MM.1S (cell line): Measurements from ENCODE around the gene BCL10.

Experiments
- EZH2 ChIP-seq: fragments of 300-600 bp; sonication (generic); optimal IDR thresholded peaks from 2 replicates; pipeline ENCODE3; 2017; ENCODE audit warnings: low read depth, mild to moderate bottlenecking, antibody characterized with exemption, low read length, mixed read lengths
- TF ChIP-seq, protein P1 (sequence below): fragments of 300-600 bp; sonication (generic); IDR thresholded peaks from 2 replicates; pipeline ENCODE4 v1.5.1; 2016; ENCODE audit warnings: antibody characterized with exemption, low read length, mixed read lengths

DNA sequence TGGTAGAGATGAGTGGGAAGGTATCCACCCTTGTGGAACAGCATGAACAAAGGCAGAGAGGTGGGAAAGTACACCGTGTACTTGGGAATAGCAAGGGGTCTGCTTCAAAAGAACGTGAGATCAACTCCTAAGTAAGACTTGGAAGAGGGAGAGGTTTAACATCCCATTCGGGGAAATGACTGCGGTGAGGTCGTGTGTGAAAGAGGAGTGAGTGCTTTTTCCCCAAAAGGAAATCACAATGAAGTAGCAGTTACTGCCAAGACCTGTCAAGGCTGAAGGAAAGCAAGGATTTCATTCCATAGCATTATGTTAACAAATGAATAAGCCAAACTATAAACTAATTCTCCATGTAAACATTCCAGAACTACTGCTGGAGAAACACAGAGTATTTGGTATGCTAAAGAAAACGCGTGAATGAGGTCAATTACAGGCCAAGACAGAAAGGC lies 55.7 kb downstream of the BCL10 start:
- TF ChIP-seq, protein P1, sequence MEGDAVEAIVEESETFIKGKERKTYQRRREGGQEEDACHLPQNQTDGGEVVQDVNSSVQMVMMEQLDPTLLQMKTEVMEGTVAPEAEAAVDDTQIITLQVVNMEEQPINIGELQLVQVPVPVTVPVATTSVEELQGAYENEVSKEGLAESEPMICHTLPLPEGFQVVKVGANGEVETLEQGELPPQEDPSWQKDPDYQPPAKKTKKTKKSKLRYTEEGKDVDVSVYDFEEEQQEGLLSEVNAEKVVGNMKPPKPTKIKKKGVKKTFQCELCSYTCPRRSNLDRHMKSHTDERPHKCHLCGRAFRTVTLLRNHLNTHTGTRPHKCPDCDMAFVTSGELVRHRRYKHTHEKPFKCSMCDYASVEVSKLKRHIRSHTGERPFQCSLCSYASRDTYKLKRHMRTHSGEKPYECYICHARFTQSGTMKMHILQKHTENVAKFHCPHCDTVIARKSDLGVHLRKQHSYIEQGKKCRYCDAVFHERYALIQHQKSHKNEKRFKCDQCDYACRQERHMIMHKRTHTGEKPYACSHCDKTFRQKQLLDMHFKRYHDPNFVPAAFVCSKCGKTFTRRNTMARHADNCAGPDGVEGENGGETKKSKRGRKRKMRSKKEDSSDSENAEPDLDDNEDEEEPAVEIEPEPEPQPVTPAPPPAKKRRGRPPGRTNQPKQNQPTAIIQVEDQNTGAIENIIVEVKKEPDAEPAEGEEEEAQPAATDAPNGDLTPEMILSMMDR = no peak
- no peak for TF ChIP-seq EZH2
